H9 (cell line): ENCODE data around the gene TMEM123. TPM values are rescaled to one million over a fixed set of nuclear protein-coding genes. Genes with fewer than 3 reads are reported as not detected.

Experiments
- DNase-seq: peaks from one replicate; pipeline ENCODE4 v3.0.0-alpha.2; 2017
- H2AFZ ChIP-seq: one replicate; pipeline ENCODE4 v1.6.1; 2013; ENCODE audit warnings: mild to moderate bottlenecking, low read length, control low read depth, moderate library complexity
- H2AK5ac ChIP-seq: 2 replicates; pipeline ENCODE4 v1.6.1; 2013; ENCODE audit warnings: low read length, control low read depth, mixed read lengths; ENCODE audit not compliant: insufficient read length
- H2BK120ac ChIP-seq: one replicate; pipeline ENCODE4 v1.6.1; 2013; ENCODE audit warnings: low read depth, mild to moderate bottlenecking, low read length, control low read depth, inconsistent platforms; ENCODE audit not compliant: poor library complexity, severe bottlenecking
- H2BK12ac ChIP-seq: 2 replicates; pipeline ENCODE4 v1.6.1; 2013; ENCODE audit warnings: low read length, control low read depth, mixed read lengths, low read depth; ENCODE audit not compliant: insufficient read length
- H2BK15ac ChIP-seq: 2 replicates; pipeline ENCODE4 v1.6.1; 2013; ENCODE audit warnings: low read depth, low read length, control low read depth
- H2BK20ac ChIP-seq: one replicate; pipeline ENCODE4 v1.6.1; 2013; ENCODE audit warnings: low read depth, mild to moderate bottlenecking, low read length, control low read depth, inconsistent platforms; ENCODE audit not compliant: poor library complexity, severe bottlenecking
- H2BK5ac ChIP-seq: 2 replicates; pipeline ENCODE4 v1.6.1; 2013; ENCODE audit warnings: low read length, control low read depth, mixed read lengths; ENCODE audit not compliant: insufficient read length
- H3K14ac ChIP-seq: 2 replicates; pipeline ENCODE4 v1.6.1; 2013; ENCODE audit warnings: low read length, control low read depth; ENCODE audit not compliant: insufficient read depth
- H3K18ac ChIP-seq: 2 replicates; pipeline ENCODE4 v1.6.1; 2013; ENCODE audit warnings: low read depth, mild to moderate bottlenecking, mixed read lengths, low read length, control low read depth; ENCODE audit not compliant: insufficient read length
- H3K23ac ChIP-seq: 2 replicates; pipeline ENCODE4 v1.6.1; 2013; ENCODE audit warnings: low read length, control low read depth, mixed read lengths, low read depth; ENCODE audit not compliant: insufficient read length
- H3K23me2 ChIP-seq: 2 replicates; pipeline ENCODE4 v1.6.1; 2013; ENCODE audit warnings: low read depth, mild to moderate bottlenecking, mixed read lengths, low read length, control low read depth; ENCODE audit not compliant: insufficient read length, poor library complexity, severe bottlenecking
- H3K27ac ChIP-seq: 2 replicates; pipeline ENCODE4 v1.5.1; 2013; ENCODE audit warnings: low read length, control low read depth, mixed read lengths, low read depth; ENCODE audit not compliant: insufficient read length
- H3K27me3 ChIP-seq: 2 replicates; pipeline ENCODE4 v1.6.1; 2013; ENCODE audit warnings: low read length, control low read depth, inconsistent platforms; ENCODE audit not compliant: insufficient read depth
- H3K4ac ChIP-seq: 2 replicates; pipeline ENCODE4 v1.6.1; 2013; ENCODE audit warnings: low read depth, mild to moderate bottlenecking, control low read depth, inconsistent platforms, low read length, moderate library complexity
- H3K4me1 ChIP-seq: 2 replicates; pipeline ENCODE4 v1.6.1; 2013; ENCODE audit warnings: low read length, control low read depth, inconsistent platforms; ENCODE audit not compliant: insufficient read depth
- H3K4me2 ChIP-seq: 2 replicates; pipeline ENCODE4 v1.6.1; 2013; ENCODE audit warnings: low read length, control low read depth, mixed read lengths; ENCODE audit not compliant: insufficient read length, insufficient read depth
- H3K56ac ChIP-seq: 2 replicates; pipeline ENCODE4 v1.6.1; 2013; ENCODE audit warnings: low read depth, mild to moderate bottlenecking, mixed read lengths, low read length, control low read depth; ENCODE audit not compliant: insufficient read length
- H3K79me1 ChIP-seq: 2 replicates; pipeline ENCODE4 v1.6.1; 2013; ENCODE audit warnings: low read depth, mild to moderate bottlenecking, moderate library complexity, low read length, control low read depth, inconsistent platforms; ENCODE audit not compliant: insufficient read depth, poor library complexity, severe bottlenecking
- H3K79me2 ChIP-seq: 2 replicates; pipeline ENCODE4 v1.6.1; 2013; ENCODE audit warnings: low read length, control low read depth, inconsistent platforms; ENCODE audit not compliant: insufficient read depth
- H3K9ac ChIP-seq: 2 replicates; pipeline ENCODE4 v1.6.1; 2013; ENCODE audit warnings: low read length, control low read depth, mixed read lengths; ENCODE audit not compliant: insufficient read length; ENCODE audit errors: extremely low read depth
- H3K9me3 ChIP-seq: one replicate; pipeline ENCODE4 v1.6.1; 2013; ENCODE audit warnings: low read depth, low read length, inconsistent platforms; ENCODE audit not compliant: control insufficient read depth
- H3T11ph ChIP-seq: one replicate; pipeline ENCODE4 v1.6.1; 2013; ENCODE audit warnings: mild to moderate bottlenecking, low read length, control low read depth, inconsistent platforms
- H4K20me1 ChIP-seq: one replicate; pipeline ENCODE4 v1.6.1; 2013; ENCODE audit not compliant: control insufficient read depth, insufficient read length, insufficient read depth
- H4K5ac ChIP-seq: 2 replicates; pipeline ENCODE4 v1.6.1; 2013; ENCODE audit warnings: low read depth, mild to moderate bottlenecking, mixed read lengths, low read length, control low read depth; ENCODE audit not compliant: insufficient read length
- H4K8ac ChIP-seq: replicated peaks from 2 replicates; pipeline ENCODE4 v1.6.1; 2013; ENCODE audit warnings: low read length, control low read depth, mixed read lengths, low read depth; ENCODE audit not compliant: insufficient read length
- H4K91ac ChIP-seq: 2 replicates; pipeline ENCODE4 v1.6.1; 2013; ENCODE audit warnings: low read depth, mild to moderate bottlenecking, moderate library complexity, mixed read lengths, low read length, control low read depth; ENCODE audit not compliant: insufficient read length
- H3K27ac Mint-ChIP-seq, 3 experiments: 2 replicates in 2 of 3; 3 replicates in 1 of 3; pipeline ENCODE4 v1.8.0; 2020 to 2021; ENCODE audit warnings: mixed read lengths in 3 of 3, mild to moderate bottlenecking in 1 of 3, moderate library complexity in 1 of 3
- H3K27me3 Mint-ChIP-seq: 2 replicates; pipeline ENCODE4 v1.8.0; 2021; ENCODE audit warnings: low read depth, mild to moderate bottlenecking, moderate library complexity, mixed read lengths
- H3K36me3 Mint-ChIP-seq, 3 experiments: 2 replicates in 2 of 3; 3 replicates in 1 of 3; pipeline ENCODE4 v1.8.0; 2020 to 2021; ENCODE audit warnings: low read depth in 3 of 3, mixed read lengths in 3 of 3; ENCODE audit not compliant: insufficient read depth in 1 of 3
- H3K4me1 Mint-ChIP-seq, 2 experiments: 2 replicates each; pipeline ENCODE4 v1.8.0; 2020; ENCODE audit warnings: mixed read lengths in 2 of 2
- H3K4me3 Mint-ChIP-seq, 2 experiments: 2 replicates in 1 of 2; 3 replicates in 1 of 2; pipeline ENCODE4 v1.8.0; 2020 to 2021; ENCODE audit warnings: mild to moderate bottlenecking in 2 of 2, mixed read lengths in 2 of 2, moderate library complexity in 1 of 2
- H3K9me3 Mint-ChIP-seq, 2 experiments: 2 replicates in 1 of 2; 3 replicates in 1 of 2; pipeline ENCODE4 v1.8.0; 2020; ENCODE audit warnings: mild to moderate bottlenecking in 2 of 2, mixed read lengths in 2 of 2, moderate library complexity in 1 of 2
- WGBS: extraction: QIAGEN DNeasy Blood & Tissue Kit; methylation state at CpG from one replicate; pipeline ENCODE4 v1.1.7; 2013; ENCODE audit warnings: missing lambda C conversion rate, low lambda C conversion rate, mixed read lengths; ENCODE audit not compliant: insufficient read length; ENCODE audit errors: extremely low coverage; 5-methylcytosine and 5-hydroxymethylcytosine counted together
- total RNA-seq: library from RNA; stranded (reverse); gene quantifications from 2 replicates; pipeline ENCODE4 v1.2.1, GENCODE V29; 2021
- TF ChIP-seq, protein P1 (sequence below): fragments of 200-600 bp; sonication (generic); conservative IDR thresholded peaks from 3 replicates; pipeline ENCODE4 v1.8.0; 2021; ENCODE audit warnings: antibody characterized with exemption, mild to moderate bottlenecking

The TMEM123 gene
- total RNA-seq, 1 experiment from 2014 or later, result 76.7 TPM

DNA sequence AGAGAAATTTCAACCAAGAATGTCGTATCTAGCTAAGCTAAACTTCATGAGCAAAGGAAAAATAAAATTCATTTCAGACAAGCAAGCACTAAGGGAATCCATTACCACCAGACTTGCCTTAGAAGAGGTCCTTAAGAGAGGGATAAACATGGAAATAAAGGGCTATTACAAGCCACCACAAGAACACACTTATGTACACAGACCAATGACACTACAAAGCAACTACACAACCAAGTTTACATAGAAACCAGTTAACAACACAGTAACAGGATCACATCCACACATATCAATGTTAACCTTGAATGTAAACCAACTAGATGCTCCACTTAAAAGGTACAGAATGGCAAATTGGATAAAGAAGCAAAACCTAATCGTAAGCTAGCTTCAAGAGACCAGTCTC, 38.0 kb downstream of the TMEM123 start:
- Mint-ChIP-seq H3K9me3 (peaks cover 15 to 20% of the 10 kb centered on the region in 2 experiments), H3K27me3 (no peaks in the 10 kb centered on the region), H3K36me3 (peaks cover 13 to 37% (median 28%) of the 10 kb centered on the region in 3 experiments), H3K4me1 (peaks cover 3 to 12% of the 10 kb centered on the region in 2 experiments; a peak in 3 of 4 replicates), H3K27ac (no peak overlapping the region), H3K4me3 (no peak overlapping the region)
- Histone ChIP-seq H2BK20ac (no peak overlapping the region), H2AFZ (no peak overlapping the region), H3K23me2 (no peaks in the 10 kb centered on the region), H3K27me3 (no peaks in the 10 kb centered on the region), H4K8ac (no peak overlapping the region), H3K9me3 (no peaks in the 10 kb centered on the region), H2BK5ac (no peak overlapping the region), H4K20me1 (no peaks in the 10 kb centered on the region), H2BK12ac (no peak overlapping the region), H2BK120ac (no peak overlapping the region), H3K79me2 (no peaks in the 10 kb centered on the region), H3K4ac (no peak overlapping the region), H3K14ac (no peak overlapping the region), H3K4me2 (no peak overlapping the region), H2BK15ac (no peak overlapping the region), H3K18ac (no peak overlapping the region), H2AK5ac (no peak overlapping the region), H3T11ph (no peak overlapping the region), H3K27ac (no peak overlapping the region), H4K5ac (no peak overlapping the region), H3K4me1 (0 out of 2 replicates have a peak, but pooled peaks cover 5% of the 10 kb centered on the region), H3K56ac (no peak overlapping the region), H3K79me1 (no peaks in the 10 kb centered on the region), H3K9ac (no peak overlapping the region), H4K91ac (no peak overlapping the region), H3K23ac (no peak overlapping the region)
- DNase-seq, result no peak
- TF ChIP-seq, protein P1, sequence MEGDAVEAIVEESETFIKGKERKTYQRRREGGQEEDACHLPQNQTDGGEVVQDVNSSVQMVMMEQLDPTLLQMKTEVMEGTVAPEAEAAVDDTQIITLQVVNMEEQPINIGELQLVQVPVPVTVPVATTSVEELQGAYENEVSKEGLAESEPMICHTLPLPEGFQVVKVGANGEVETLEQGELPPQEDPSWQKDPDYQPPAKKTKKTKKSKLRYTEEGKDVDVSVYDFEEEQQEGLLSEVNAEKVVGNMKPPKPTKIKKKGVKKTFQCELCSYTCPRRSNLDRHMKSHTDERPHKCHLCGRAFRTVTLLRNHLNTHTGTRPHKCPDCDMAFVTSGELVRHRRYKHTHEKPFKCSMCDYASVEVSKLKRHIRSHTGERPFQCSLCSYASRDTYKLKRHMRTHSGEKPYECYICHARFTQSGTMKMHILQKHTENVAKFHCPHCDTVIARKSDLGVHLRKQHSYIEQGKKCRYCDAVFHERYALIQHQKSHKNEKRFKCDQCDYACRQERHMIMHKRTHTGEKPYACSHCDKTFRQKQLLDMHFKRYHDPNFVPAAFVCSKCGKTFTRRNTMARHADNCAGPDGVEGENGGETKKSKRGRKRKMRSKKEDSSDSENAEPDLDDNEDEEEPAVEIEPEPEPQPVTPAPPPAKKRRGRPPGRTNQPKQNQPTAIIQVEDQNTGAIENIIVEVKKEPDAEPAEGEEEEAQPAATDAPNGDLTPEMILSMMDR, result no peak
- no CpG with 5 or more reads among the region's 2 CpGs for WGBS
